Choroid plexus epithelial cell (primary cell): Measurements from ENCODE around the gene NGEF.

ENCODE experiments used
- DNase-seq: peaks from one replicate; pipeline ENCODE4 v3.0.0-alpha.2; 2010; ENCODE audit warnings: low read depth
- H3K4me3 ChIP-seq: 2 replicates; pipeline ENCODE4 v1.5.1; 2011; ENCODE audit warnings: low read depth, mild to moderate bottlenecking, control low read depth, low read length, moderate library complexity
- CTCF ChIP-seq: conservative IDR thresholded peaks from 2 replicates; pipeline ENCODE4 v1.5.1; 2011; ENCODE audit warnings: low read depth, mild to moderate bottlenecking, control low read depth, inconsistent platforms, low read length, moderate library complexity

NGEF gene

GRCh38 chr2:232974396-232974795 is 38.7 kb downstream of the NGEF start:
- no peak for DNase-seq
- H3K4me3 ChIP-seq = no peak overlapping the region
- TF ChIP-seq CTCF = no peak

GRCh38 chr2:232973796-232974195 is 39.3 kb downstream of the NGEF start:
- no peak for DNase-seq

GRCh38 chr2:232973011-232973735 is 39.9 kb downstream of the NGEF start:
- no peak overlapping the region for H3K4me3 ChIP-seq
- no peak for DNase-seq
- no peak for TF ChIP-seq CTCF

More at GRCh38 chr2:232973796-232974195, 39.3 kb downstream of the NGEF start:
- H3K4me3 ChIP-seq = no peak overlapping the region
- TF ChIP-seq CTCF = no peak

GRCh38 chr2:232971744-232972143 is 41.3 kb downstream of the NGEF start:
- DNase-seq = no peak
- no peak overlapping the region for H3K4me3 ChIP-seq
- no peak for TF ChIP-seq CTCF

- H3K4me3 ChIP-seq = no peak overlapping the region
- no peak for TF ChIP-seq CTCF
- peak; percentile 48 for DNase-seq
These were observed 43.0 kb downstream of the NGEF start for GRCh38 chr2:232970051-232970450.

GRCh38 chr2:232967474-232967873 is 45.6 kb downstream of the NGEF start:
- DNase-seq = no peak
- no peak overlapping the region for H3K4me3 ChIP-seq
- no peak for TF ChIP-seq CTCF

GRCh38 chr2:232966122-232966521 is 46.9 kb downstream of the NGEF start:
- TF ChIP-seq CTCF = no peak
- no peak overlapping the region for H3K4me3 ChIP-seq
- DNase-seq = peak; percentile 16
